Vagina (tissue), 2 donors: ENCODE measurements around the gene KIF23.

Experiments used
- CTCF ChIP-seq, 3 experiments: fragments of 450-650 bp in 2 of 3; fragments of 200-600 bp in 1 of 3; sonication (generic) in 1 of 3; IDR thresholded peaks; one replicate each; pipeline ENCODE4 v1.5.1; 2017 to 2019; ENCODE audit warnings: antibody characterized with exemption in 3 of 3, mild to moderate bottlenecking in 2 of 3, moderate library complexity in 2 of 3
- POLR2A ChIP-seq, 2 donors: fragments of 450-650 bp; IDR thresholded peaks; one replicate each; pipeline ENCODE4 v1.6.1; 2017; ENCODE audit warnings: antibody characterized with exemption in 2 of 2, mild to moderate bottlenecking in 2 of 2, moderate library complexity in 2 of 2
- POLR2AphosphoS5 ChIP-seq, 2 donors: sonication (generic); formaldehyde crosslinking; IDR thresholded peaks; one replicate each; pipeline ENCODE4 v1.9.0; 2017; ENCODE audit warnings: antibody characterized with exemption in 2 of 2, mild to moderate bottlenecking in 2 of 2, low read depth in 1 of 2; ENCODE audit not compliant: insufficient read depth in 1 of 2

- TF ChIP-seq POLR2A (IDR thresholded peaks at IDR 0.05), result no peak
- TF ChIP-seq CTCF (IDR thresholded peaks at IDR 0.05), result no peak
- no peak for TF ChIP-seq POLR2AphosphoS5 (IDR thresholded peaks at IDR 0.05; ENCODE audit: insufficient read depth in 1 of 2, low read depth in 1 of 2)
These were observed 79.3 kb downstream of the KIF23 start for GRCh38 chr15:69493406-69493805.
